Osteoblast (primary cell): Measurements from ENCODE around the gene GRK3. TPM values are rescaled to one million over a fixed set of nuclear protein-coding genes. Genes with fewer than 3 reads are reported as not detected.

ENCODE experiments used
- DNase-seq: peaks from one replicate; pipeline ENCODE4 v3.0.0; 2011; ENCODE audit warnings: low spot score, mixed read lengths; ENCODE audit not compliant: insufficient read length; ENCODE audit errors: missing footprints
- H2AFZ ChIP-seq: 2 replicates; pipeline ENCODE4 v1.6.0; 2011; ENCODE audit warnings: mild to moderate bottlenecking, low read length
- H3K27ac ChIP-seq: 2 replicates; pipeline ENCODE4 v1.5.1; 2011; ENCODE audit warnings: mild to moderate bottlenecking, low read depth, low read length, moderate library complexity
- H3K27me3 ChIP-seq: 2 replicates; pipeline ENCODE4 v1.6.0; 2012; ENCODE audit warnings: mild to moderate bottlenecking, control low read depth, inconsistent platforms, low read length, moderate library complexity; ENCODE audit not compliant: insufficient read depth
- H3K36me3 ChIP-seq: 2 replicates; pipeline ENCODE4 v1.5.1; 2011; ENCODE audit warnings: mild to moderate bottlenecking, low read length, control low read depth, moderate library complexity; ENCODE audit not compliant: insufficient read depth
- H3K4me1 ChIP-seq: 2 replicates; pipeline ENCODE4 v1.5.1; 2011; ENCODE audit warnings: mild to moderate bottlenecking, low read length, control low read depth, moderate library complexity; ENCODE audit not compliant: insufficient read depth
- H3K4me2 ChIP-seq: 2 replicates; pipeline ENCODE4 v1.6.0; 2011; ENCODE audit warnings: mild to moderate bottlenecking, low read length; ENCODE audit not compliant: insufficient read depth
- H3K4me3 ChIP-seq: fragments of 200-600 bp; sonication (generic); 3 replicates; pipeline ENCODE4 v1.5.1; 2012; ENCODE audit warnings: mild to moderate bottlenecking, low read length, inconsistent platforms; ENCODE audit not compliant: insufficient read depth
- H3K79me2 ChIP-seq: 2 replicates; pipeline ENCODE4 v1.6.0; 2012; ENCODE audit warnings: mild to moderate bottlenecking, low read length, control low read depth, inconsistent platforms; ENCODE audit not compliant: insufficient read depth
- H3K9me3 ChIP-seq: 2 replicates; pipeline ENCODE4 v1.5.1; 2011; ENCODE audit warnings: low read depth, low read length, control low read depth
- H4K20me1 ChIP-seq: 2 replicates; pipeline ENCODE4 v1.6.0; 2012; ENCODE audit warnings: mild to moderate bottlenecking, low read length, control low read depth; ENCODE audit not compliant: insufficient read depth
- total RNA-seq: library from RNA; depleted of rRNA; stranded (reverse); fragments of >200 nt; gene quantifications from 2 replicates; pipeline ENCODE4 v1.2.3, GENCODE V29; 2012
- TF ChIP-seq, protein P1 (sequence below): IDR thresholded peaks from 2 replicates; pipeline ENCODE4 v1.5.1; 2011; ENCODE audit warnings: mild to moderate bottlenecking, low read depth, low read length, moderate library complexity; ENCODE audit errors: extremely low read depth

GRK3 gene
- total RNA-seq, 1 donor, result 1.8 TPM

DNA sequence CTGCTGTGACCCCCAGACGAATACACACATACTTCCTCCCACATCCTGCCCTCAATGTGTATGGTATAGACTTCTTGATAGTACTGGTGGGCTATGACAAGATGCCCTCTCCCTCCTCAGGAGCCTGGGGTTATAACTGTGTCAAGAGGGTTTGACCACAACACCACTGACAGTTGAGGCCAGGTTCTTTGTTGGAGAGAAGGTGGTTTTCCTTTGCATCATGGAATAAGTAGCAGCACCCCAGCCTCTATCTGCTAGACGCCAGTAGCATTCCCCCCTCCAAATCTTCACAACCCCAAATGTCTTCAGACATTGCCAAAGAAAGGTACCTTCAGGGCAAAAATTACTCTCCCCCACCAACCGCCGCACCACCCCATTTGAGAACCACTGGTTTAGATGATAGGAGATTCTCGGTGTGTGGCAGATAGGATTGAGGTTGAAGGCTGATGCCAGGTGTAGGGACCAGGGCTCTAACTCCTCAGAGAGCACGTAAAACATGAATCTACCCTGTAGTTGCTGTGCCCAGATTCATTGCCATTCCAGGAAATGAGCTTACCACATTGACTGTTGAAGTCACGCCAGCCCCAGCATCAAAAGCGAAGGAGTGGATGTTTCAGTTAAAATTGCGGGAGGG, 172.0 kb downstream of the GRK3 start:
- Histone ChIP-seq H3K4me2 (no peak overlapping the region), H3K36me3 (no peaks in the 10 kb centered on the region), H3K9me3 (no peaks in the 10 kb centered on the region), H3K4me3 (no peak overlapping the region), H2AFZ (no peak overlapping the region), H4K20me1 (no peaks in the 10 kb centered on the region), H3K27me3 (no peaks in the 10 kb centered on the region), H3K4me1 (no peaks in the 10 kb centered on the region), H3K27ac (no peak overlapping the region), H3K79me2 (no peaks in the 10 kb centered on the region)
- TF ChIP-seq, protein P1, sequence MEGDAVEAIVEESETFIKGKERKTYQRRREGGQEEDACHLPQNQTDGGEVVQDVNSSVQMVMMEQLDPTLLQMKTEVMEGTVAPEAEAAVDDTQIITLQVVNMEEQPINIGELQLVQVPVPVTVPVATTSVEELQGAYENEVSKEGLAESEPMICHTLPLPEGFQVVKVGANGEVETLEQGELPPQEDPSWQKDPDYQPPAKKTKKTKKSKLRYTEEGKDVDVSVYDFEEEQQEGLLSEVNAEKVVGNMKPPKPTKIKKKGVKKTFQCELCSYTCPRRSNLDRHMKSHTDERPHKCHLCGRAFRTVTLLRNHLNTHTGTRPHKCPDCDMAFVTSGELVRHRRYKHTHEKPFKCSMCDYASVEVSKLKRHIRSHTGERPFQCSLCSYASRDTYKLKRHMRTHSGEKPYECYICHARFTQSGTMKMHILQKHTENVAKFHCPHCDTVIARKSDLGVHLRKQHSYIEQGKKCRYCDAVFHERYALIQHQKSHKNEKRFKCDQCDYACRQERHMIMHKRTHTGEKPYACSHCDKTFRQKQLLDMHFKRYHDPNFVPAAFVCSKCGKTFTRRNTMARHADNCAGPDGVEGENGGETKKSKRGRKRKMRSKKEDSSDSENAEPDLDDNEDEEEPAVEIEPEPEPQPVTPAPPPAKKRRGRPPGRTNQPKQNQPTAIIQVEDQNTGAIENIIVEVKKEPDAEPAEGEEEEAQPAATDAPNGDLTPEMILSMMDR, result no peak
- DNase-seq, result no peak

DNA sequence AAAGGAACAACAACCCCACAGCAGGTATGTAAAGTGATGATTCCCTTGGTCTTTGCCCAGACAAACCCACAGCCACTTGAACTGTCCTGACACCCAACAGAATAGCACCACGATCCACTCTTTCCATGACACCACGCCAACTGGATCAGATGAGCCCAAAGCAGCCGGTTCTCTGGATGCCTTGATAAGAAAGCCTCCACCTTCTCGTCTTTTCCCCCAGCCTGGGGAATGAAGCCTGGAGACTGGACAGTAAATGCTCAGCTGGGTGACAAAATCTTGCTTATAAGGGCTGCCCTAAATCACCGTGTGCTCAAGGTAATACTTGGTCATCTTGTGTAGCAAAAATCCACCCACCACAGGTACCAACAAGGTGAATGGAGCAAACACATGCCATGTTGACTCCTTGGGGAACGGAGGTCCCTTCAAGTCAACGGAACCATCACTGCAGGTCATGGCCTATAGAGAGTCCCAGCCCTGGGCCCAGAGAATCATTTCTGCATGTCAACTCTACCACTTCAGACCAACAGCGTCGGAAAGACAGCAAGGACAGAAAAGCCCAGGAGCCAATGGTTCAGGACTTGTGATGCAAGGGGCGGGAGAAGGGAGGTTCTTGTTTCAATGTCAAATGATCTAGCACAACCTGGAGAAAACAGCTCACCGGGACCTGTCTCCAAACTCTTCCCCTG, 175.3 kb downstream of the GRK3 start:
- H3K4me3 ChIP-seq, result no peak overlapping the region
- no peaks in the 10 kb centered on the region for H3K27me3 ChIP-seq
- peaks cover under 1% of the 10 kb centered on the region for H3K4me1 ChIP-seq
- no peak overlapping the region for H2AFZ ChIP-seq
- H4K20me1 ChIP-seq, result no peaks in the 10 kb centered on the region
- H3K4me2 ChIP-seq, result no peak overlapping the region
- TF ChIP-seq, protein P1, result no peak
- H3K36me3 ChIP-seq, result no peaks in the 10 kb centered on the region
- H3K27ac ChIP-seq, result no peak overlapping the region
- H3K9me3 ChIP-seq, result no peaks in the 10 kb centered on the region
- DNase-seq, result no peak
- H3K79me2 ChIP-seq, result no peaks in the 10 kb centered on the region

DNA sequence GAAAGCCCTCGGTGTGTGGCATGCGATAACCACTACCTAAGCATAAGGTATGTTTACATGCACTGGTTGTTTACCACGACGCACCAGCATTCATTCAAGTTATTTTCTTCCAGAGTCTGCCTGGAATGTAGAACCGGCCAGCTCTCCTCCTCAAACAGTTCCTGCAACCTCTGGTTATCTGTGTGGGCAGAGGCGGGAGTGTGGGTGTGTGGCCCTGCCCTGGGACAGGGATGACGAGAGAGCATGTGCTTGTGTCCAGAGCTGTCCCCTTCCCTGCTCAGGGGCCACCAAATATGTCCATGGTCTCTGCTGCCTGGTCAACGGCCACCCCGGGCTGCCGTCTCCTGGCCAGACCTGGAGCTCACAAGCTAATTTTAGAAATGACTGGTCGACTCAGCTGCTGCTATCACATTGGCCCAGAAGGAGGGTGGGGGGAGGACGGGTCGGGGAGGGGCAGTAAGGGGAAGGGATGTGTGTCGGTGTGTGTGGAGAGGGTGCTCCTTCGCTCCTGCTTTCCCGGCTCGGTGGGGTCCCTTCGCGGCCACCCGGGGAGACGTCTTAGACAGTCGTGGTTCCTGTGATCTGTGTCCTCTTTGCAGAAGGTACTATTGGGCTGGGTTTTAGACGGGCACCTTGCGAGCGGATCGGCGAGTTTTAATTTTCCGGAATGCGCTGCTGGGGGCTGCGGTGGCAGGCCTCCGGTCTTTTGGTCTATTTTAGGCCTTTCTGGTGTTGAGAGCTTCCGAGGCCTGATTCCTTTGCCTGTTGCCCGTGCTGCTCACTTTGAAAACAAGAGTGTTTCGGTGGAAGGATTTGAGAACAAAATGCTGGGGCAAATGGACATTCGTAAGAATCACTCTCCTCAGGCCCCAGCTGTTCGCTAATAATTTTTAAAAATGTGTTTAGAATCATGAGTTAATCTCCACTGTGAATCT, 177.5 kb downstream of the GRK3 start, which contains the start of gene MYO18B:
Gene MYO18B (plus strand): TSS at position 497 of the 935 bp plus-strand sequence. CDS start 18,905 bp downstream, outside the sequence.
- Histone ChIP-seq H3K27ac (no peak within 1 kb of the TSS), H3K79me2 (no peaks in the 10 kb centered on the region), H3K4me1 (peaks cover 21% of the 10 kb centered on the region), H3K4me3 (no peak within 1 kb of the TSS), H3K9me3 (no peaks in the 10 kb centered on the region), H3K4me2 (no peak within 1 kb of the TSS), H3K36me3 (no peaks in the 10 kb centered on the region), H2AFZ (peak within 1 kb of the TSS; percentile 17), H3K27me3 (no peaks in the 10 kb centered on the region), H4K20me1 (no peaks in the 10 kb centered on the region)
- TF ChIP-seq, protein P1, result no peak
- peak; percentile 68 for DNase-seq
